Renal pelvis (tissue), 4 donors: ENCODE measurements around the gene P2RY6. TPM values are rescaled to one million over a fixed set of nuclear protein-coding genes. Genes with fewer than 3 reads are reported as not detected.
"Not testable (repeated sequence)": the region's sequence is repeated elsewhere in the genome, so short reads cannot be mapped to it uniquely, and the experiment has no call there.

Experiments
- DNase-seq: peaks from one replicate; pipeline ENCODE4 v3.0.0-alpha.2; 2013
- polyA plus RNA-seq, 3 donors: library from polyadenylated mRNA; unstranded; fragments of 120-200 nt; gene quantifications; one replicate each; pipeline ENCODE4 v1.2.1, GENCODE V29; 2013; ENCODE audit not compliant: insufficient read length in 3 of 3

P2RY6 gene
- polyA plus RNA-seq, 3 donors, result 1.2 to 2.0 (median 1.9) TPM

DNA sequence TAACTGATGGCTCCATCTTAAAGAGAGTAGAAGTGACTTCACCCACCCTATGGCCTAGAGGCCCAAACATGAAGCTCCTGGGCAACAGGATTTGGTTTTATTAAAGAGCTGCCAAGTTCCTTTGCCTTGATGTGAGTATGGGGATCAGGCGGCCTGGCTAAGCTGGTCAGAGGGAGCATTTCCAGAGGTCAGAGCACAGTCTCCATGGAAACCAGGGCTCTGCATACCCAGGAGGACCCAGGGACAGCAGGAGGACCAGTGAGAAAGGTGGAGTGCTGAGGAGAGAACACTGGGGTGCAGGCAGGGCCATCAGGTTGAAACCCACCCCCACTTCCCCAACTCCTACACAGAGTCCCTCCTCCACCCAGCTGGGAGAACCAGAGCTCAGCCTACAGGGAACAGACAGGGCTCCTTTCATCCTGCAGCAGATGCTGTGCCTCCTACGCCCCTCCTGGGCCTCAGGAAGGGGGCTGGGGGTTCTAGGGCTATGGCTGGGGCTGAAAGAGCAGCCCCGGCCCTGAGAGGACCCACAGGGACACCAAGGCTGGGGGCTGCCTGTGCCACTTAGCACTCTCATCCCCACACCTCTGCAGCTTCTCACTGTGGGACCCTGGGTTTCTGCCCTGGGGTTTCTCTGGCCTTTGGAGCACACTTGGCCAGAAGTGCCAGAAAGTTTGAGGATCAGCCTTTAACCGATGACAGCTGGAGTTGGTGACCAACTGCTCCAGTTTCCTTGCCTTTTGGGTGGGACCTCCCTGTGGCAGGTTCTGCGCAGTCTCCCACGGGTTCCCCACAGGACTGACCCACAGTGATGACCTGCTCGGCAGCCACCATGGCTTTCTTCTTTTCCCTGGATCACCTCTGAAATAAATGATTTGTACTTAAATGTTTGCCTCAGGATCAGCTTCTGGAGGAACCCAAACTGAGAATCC is 13.8 kb upstream of the P2RY6 start:
- DNase-seq, result no peak

DNA sequence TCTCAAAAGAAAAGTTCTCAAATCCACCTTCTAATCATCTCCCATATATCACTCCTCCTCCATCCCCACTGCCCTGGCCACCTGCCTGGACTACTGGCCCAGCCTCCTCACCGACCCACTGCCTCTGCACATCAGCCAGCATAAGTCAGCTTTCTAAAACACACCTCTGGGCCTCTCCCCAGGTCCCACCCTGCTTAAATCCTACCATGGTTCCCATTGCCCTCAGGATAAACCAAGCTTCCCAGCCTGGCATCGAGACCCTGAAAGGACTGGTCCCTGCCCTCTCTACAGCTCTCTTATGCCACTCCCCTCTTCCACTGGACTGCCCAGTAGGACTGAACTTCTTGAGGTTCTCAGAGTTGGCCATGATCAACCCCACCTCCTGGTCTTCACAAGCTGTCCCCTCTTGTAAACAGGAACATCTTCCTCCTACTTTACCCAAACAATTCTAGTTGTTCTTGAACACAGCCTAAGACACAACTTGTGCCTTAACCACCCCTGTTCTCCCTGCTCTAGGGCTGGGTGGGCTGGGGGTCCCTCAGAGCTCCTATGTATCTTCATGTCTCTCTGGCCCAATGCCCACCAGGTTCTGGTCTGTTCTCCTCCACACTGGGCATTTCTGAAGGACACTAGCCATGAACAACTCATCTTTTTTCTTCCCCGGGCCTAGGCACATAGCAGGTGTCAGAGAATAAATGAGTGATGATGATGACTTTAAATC is 12.6 kb upstream of the P2RY6 start:
- no peak for DNase-seq

DNA sequence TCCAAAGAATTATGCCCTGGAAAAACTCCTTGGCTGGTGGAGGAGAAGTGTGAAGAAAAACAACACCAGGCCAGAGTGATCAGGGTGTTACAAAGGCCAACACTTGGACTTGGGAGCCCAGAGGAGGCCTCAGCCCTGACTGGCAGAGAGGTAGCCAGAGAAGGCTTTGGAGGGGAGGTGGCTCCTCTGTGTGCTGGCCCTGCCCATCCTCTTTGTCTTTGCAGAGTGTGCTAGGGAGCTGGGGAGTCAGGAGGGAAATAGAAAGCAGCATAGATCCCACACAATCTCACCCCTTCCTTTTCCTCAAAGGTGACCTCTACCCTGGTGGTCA is 12.0 kb upstream of the P2RY6 start:
- no peak for DNase-seq

DNA sequence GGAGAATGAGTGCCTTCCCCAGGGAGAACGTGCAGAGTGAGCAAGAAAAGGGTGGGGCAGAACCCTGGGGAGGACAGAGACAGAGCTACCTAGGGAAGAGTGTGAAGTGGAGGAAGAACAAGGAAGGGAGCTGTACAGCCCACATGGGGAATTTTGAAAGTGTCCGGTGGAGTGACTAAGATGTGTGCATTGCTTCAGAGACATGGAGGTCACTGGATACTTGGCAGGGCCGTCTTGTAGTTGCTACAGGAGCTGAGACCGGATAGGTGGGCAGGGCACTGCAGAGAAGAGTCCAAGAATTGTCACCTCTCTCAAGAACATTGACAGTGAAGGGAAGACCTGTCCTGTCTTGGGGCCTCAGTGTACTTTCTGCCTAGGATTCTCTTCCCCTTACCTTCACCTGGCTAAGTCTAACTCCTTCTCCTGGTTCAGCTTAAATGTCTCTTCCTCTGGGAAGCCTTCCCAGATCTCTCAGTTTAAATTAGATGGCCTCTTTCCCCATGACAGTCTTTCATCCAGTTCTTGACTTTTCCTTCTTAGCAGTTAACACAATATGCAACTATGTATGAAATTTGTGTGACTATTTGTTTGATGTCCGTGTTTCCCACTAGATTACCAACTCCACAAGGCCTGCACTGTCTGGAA is 9.2 kb upstream of the P2RY6 start:
- DNase-seq, result no peak

DNA sequence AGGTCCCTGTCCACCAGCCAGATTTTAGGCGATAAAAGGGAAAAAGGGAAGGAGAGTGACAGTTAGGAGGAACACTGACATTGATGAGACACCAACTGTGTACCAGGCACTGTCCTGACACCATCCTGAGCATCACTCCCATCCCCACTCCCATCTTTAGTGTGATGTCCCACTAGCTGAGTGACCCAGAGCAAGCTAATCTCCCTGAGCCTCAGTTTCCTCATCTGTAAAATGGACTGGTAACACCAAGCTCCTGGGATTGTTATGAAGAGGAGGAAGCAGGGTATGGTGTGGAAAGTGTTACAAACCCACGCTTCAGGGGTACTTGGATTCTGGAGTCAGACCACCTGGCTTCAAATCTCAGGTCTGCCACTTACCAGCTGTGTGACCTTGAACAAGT is 8.5 kb upstream of the P2RY6 start:
- DNase-seq, result no peak

DNA sequence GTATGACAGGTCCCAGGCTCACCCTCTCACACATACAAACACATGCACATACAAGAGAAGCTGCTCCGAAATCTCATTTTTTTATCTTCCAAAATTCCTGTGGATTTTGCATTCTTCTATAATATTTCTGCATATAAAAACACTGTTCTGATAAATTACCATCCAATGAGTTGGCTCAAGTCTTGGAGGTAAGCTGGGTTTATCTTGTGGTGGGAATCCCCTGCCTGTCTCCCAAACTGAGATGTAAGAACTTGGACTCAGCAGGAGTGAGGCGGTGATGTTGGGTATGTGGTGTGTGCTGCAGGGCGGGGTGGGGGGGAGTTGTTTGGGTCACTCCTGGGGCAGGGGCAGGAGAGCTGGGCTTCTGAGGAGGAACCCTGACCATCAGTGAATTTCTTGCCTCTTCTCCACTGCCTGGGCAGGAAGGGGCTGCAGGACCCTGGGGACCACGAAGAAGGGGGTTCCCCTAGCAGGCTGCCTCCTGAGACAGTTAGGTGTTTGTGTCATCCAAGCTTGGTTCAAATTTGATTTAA is 6.8 kb upstream of the P2RY6 start:
- DNase-seq, result no peak

DNA sequence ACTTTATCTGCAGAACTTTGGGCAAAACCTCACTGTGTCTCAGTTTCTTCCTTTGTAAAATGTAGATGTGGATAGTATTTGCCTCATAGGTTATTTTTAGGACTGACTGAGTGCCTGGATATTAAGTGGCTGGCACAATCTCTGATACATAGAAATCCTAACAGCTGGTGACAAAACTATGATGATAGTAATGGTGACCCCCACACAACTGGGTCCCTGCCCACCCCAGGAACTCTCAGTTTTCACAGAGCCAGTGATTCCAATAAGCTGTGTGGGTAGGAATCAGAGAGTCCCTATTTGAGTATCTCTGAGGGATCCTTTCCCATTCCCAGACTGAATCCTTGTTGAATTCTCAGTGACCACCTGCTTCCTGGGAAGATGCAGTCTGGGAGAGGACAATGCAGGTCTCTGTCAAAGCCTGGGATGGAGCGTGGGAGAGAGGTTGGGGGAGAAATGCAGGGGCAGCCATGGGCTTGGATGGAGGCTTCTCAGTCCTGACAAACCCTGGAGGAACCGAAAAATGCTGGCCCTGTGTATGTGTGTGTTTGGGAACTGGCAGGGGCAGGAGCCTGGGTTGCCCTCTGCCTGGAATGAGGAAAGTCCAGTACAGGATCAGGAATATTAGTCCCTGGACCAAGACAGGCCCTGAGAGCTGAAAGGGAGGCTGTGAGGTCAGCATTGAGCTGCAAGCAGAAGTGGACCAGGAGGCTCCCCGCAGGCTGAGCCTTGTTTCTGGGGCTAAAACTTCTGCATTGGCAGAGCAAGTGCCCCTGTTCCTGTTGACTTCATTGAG is 6.1 kb upstream of the P2RY6 start:
- DNase-seq, result no peak

DNA sequence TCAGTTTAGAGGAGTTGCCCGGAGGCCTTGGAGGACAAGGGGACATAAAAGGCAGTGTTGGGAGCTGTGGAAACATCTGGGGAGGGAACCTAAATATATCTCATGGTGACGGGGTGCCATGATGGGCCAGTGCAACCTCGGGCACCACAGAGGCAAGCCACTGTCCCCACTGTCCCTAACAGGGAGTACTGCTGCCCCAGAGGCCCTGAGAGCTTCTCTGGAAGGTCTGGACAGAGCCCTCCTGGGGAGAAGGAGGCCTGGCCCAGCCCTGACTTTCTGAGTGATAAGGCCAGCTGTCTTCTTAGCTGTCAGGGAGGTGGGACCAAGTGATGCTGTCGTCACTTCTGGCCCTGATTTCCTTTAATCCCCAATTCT is 5.5 kb upstream of the P2RY6 start:
- DNase-seq, result no peak

DNA sequence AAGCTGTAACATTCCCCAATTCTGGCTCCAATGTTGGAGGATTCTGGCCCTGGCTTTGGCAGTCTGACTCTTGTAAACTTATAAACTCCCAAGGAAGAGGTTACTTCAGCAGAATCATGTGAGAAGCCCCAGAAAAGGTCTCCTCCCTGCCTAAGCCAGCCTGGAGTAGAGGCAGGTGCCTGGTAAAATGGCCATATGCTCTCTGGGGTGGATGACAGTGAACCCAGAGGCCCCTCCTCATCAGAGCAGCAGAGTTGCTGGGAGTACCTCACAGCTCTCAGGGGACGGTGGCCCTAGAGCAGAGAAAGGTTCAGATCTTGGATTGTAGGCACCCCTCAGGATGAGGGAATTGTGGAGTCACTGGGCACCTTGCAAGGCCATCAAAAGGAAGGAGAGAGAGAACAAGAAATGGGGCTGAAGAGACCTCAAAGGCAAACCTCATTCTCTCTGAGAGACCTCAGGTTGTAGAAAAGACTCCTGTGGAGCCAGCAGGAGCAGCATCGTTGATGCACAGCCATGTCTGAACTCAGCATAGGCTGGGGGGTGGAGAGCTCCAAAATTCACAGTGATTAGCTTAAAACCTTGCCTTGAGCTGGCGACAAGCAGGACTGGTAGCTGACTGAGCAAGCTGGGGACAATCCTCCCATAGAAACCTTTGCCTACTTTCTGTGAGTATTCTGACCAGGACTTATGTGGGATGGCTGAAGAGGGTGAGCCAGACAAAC is 4.9 kb upstream of the P2RY6 start:
- no peak for DNase-seq

DNA sequence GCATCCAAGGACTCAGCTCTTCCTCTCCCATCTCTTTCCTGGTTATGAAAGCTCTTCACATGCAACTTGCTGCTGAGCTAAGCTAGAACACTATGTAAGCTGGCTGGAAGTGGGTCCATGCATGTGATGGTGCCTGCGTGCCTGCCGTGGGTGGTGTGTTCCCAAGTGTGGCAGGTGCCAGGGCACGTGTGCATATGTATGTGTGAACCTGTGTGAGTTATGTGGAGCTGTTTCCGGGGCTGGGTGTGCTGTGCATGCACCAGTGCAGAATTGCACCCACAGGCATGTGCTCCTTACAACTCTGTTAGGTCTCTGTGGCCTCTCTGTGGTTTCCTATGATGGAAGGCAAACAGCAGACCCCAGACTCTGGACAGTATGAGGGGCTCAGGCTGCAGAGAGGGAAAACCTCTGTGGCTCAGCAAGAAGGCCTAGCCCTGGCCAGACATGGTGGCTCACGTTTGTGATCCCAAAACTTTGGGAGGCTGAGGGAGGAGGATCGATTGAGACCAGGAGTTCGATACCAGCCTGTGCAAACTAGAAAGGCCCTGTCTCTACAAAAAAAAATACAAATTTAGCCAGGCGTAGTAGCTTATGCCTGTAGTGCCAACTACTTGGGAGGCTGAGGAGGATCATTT is 4.1 kb upstream of the P2RY6 start:
- no peak for DNase-seq

DNA sequence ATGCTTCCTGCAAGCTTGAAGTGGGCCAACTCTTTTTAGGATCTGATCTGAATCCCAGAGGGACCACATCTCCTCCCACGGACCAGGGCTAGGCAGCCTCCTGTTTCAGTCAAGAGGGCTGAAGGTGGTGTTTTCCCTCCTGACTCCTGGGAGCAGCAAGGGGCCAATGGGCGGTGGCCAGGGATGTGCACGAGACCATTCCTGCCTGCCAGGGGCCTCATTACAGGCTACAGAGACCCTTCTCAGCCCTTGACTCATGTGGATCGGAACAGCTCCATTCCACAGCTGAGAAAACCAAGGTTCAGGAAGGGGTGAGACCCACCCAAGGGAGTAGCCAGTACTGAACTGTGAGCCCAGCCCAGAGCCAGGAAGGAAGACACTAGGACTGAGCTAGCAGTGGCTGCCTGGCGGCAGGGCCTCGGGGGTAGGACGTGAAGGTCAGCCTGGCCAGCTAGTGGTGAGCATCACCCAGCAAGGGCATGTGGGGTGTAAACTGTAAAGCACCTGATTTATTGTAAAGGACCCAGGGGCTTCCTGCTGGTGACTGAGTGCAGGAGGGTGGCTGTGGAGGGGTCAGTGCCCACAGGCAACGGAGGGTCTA is 3.4 kb upstream of the P2RY6 start:
- no peak for DNase-seq

DNA sequence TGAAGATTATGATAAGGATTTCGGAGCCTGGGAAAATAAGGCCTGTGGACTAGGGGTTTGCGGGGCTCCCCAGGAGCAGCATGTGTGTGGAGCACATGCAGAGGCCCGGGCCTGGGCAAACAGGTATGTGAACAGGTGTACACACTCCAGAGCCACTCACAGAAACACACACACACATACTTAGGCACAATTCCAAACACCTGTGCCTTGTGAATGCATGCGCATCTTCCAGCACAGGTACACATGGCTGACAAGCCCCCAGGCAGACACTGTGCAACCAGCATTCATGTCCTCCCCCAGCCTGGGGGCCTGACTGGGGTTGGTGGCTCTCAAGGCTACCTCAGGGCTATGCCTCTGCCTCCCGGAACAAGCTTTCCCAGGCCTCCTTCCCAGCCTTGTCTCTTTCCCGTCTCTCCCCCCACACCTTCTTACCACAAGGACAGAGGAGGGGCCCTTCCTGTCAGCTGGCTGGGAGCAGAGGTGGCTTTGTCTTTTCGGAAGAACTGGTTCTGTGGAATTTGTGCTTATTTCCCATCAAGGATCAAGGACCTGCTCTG is 2.6 kb upstream of the P2RY6 start:
- DNase-seq, result no peak

DNA sequence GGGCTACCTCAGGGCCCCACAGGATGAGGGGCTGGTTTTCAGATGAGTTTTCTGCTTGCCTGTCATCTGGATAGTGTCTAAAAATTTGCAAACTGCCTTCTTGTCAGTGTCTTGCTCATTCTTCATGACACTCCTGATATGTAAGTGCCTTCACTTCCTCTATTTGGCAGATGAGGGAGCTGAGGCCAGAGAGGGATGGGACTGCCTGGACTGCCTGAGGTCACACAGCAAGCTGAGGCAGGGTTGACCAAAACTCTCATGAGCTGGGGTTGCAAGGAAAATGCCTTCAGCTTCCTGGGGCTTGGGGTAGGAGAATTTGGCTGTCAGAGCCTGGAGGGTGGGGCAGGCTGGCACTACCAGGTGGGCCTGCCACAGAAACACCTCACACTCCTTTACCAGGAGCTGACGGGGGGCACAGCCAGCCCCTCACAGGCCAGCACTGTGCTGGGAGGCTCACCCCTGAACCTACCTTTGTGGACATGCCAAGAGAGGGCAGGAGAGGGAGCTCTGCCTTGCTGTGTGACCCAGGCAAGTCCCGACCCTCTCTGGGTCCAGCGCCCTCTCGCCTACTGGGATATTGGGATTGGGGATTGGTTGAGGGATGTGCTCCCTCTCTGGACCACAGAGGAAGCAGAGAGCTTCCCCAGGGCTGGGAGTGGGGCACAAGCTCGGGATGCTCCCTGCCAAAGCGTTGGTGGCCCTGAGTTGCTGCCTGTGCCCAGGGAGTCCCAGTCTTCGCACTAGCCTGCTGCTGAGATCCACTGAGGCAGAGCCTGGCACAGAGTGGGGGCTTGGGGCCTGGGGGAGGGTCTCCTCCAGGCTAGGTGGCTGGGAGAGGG is 1.9 kb upstream of the P2RY6 start:
- DNase-seq, result no peak

DNA sequence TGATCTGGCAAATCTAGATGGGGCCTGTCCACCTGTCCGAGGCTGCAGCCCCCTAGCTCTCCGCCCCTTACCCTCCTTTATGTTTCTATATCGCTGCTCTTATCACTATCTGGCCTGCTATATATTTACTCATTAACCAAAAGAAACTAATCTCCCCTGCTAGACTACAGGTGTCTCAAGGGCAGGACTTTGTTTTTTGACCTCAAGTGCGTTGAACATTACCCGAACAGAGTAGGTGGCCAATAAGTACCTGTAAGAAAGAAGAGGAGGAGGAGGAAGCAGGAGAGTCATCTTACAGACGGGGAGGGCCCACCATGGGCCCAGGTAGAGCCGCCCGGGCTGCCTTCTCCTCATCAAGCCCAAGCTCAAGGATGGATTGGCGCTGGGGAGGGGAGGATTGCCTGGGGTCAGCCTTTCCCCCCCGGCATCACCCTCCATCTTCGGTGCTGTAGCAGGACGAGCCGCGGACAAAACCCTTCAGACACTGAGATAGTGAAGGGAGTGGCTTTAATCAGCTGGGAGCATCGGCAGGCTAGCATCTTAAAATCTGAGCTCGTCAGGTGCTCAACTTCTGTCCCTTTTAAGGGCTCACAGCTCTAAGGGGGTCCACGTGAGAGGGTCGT is 1.2 kb upstream of the P2RY6 start:
- no peak for DNase-seq

DNA sequence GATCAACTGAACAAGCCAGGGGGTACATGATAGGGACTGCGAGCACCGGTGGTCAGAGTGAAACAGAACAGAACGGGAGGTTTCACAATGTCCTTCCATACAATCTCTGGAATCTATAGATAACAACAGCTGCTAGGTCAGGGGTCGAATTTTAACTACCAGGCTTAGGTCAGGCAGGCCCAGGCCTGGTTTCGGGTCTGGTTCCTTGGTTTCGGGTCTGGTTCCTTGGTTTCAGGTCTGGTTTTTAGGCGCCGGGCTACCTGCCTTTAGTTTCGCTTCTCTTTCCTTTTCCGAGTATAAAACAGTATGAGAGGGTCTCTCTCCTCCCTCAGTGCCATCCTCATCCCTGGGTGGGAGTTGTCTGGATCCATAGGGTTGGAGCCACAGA is 666 bp upstream of the P2RY6 start:
- DNase-seq, result not testable (repeated sequence)

DNA sequence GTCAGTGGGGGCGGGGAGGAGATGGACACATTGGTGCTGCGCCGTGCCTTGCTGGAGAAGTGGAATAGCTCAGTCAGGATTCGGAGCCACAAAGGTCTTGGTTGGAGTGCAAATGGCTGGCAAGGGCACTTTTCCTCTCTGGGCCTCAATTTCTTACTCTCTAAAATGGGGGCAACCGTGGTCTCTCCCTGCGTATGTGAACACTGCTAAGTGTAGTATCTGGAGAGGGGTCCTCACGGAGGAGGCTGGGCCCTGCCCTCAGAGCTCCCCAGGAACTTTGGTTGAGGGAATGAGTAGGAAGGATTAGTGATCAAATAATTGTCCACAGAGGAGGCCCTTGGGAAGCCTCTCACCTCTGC is 521 bp downstream of the P2RY6 start:
- DNase-seq, result no peak

DNA sequence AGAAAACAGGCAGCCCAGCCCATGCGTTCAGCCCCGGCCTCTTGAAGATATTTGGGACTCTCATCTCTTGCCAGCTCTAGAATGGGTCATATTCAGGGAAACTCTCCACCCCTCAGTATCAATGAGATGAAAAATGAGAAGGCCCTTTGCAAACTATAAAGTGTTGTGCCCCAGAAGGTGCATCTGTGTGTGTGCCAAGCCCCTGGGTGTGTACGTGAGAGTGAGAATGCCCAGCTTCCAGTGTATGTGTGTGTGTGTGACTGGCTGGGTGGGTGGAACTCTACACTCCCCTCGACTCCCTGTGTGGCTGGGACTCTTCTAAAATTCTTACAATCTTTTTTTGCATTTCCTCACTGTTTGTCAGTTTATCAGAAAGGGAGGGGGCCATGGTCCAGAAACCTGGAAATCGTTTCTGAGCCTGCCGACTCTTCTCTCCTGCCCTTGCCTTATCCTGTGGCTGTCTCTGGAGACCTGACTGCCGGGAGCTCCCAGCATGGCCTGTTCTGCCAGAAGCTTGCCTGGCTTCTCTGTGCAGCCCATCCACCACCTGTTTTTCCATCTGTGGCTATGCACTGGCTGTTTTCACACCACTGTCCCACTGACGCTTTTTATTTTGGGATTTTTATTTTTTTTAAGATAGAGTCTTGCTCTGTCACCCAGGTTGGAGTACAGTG is 1.2 kb downstream of the P2RY6 start:
- DNase-seq, result no peak

DNA sequence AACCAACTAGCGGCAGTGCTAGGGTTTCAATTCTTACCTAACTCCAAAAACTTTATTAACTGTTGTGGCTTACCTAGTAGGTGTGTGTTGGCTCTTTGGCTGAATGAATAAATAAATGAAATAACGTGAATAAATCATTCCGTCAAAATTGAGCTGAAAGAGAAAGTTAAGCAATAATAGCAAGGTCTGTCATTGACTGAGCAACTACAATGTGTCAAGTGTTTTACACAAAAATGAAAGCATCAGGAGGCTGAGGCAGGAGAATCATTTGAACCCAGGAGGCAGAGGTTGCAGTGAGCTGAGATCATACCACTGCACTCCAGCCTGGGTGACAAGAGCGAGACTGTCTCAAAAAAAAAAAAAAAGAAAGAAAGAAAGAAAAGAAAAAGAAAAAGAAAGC is 2.1 kb downstream of the P2RY6 start:
- not testable (repeated sequence) for DNase-seq
